Ishikawa (cell line): ENCODE results near the gene FBXW12.

Source experiments
- CEBPB ChIP-seq: IDR thresholded peaks from 2 replicates; pipeline ENCODE4 v1.6.1; 2012
- CREB1 ChIP-seq: IDR thresholded peaks from 2 replicates; pipeline ENCODE4 v1.6.1; 2012; ENCODE audit warnings: low read depth
- EGR1 ChIP-seq: IDR thresholded peaks from 2 replicates; pipeline ENCODE4 v1.6.1; 2012
- EP300 ChIP-seq: IDR thresholded peaks from 2 replicates; pipeline ENCODE4 v1.6.1; 2012; ENCODE audit warnings: borderline replicate concordance
- NFIC ChIP-seq: IDR thresholded peaks from 2 replicates; pipeline ENCODE4 v1.6.1; 2012
- RAD21 ChIP-seq: IDR thresholded peaks from 2 replicates; pipeline ENCODE4 v1.6.1; 2012; ENCODE audit warnings: low read depth
- TAF1 ChIP-seq: IDR thresholded peaks from 2 replicates; pipeline ENCODE4 v1.6.1; 2012; ENCODE audit warnings: low read depth, mild to moderate bottlenecking
- YY1 ChIP-seq: IDR thresholded peaks from 2 replicates; pipeline ENCODE4 v1.6.1; 2012; ENCODE audit warnings: low read depth
- TF ChIP-seq, protein P1 (sequence below): IDR thresholded peaks from 2 replicates; pipeline ENCODE4 v1.6.1; 2012

DNA sequence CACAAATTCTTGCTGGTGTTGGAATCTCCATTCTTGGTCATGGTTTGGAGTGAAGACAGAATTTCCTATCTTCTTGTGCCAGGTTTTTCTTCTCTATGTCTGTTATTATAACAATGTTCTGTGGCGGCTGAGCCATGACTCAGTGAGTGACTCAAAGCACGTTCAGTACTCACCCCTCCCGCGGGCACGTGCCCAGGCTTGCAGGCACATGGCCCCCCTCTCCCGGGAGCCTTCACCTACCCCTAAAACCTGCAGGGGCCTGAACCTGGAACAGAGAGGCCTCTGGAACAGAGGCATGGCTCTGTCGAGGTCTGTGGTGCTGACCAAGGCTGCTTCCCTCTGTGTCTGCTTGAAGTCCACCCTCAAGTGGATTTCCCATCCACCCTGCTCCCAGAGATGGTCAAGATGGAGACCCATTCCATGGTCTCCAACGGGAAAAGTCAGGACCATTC lies 30.3 kb downstream of the FBXW12 start:
- TF ChIP-seq CREB1, result no peak
- TF ChIP-seq NFIC, result 0 out of 2 replicates have a peak, but pooled peaks have one; percentile 17
- TF ChIP-seq RAD21, result no peak
- no peak for TF ChIP-seq YY1
- TF ChIP-seq EP300, result no peak
- TF ChIP-seq, protein P1, sequence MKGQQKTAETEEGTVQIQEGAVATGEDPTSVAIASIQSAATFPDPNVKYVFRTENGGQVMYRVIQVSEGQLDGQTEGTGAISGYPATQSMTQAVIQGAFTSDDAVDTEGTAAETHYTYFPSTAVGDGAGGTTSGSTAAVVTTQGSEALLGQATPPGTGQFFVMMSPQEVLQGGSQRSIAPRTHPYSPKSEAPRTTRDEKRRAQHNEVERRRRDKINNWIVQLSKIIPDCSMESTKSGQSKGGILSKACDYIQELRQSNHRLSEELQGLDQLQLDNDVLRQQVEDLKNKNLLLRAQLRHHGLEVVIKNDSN, result peak; percentile 62
- no peak for TF ChIP-seq TAF1
- TF ChIP-seq EGR1, result no peak
- TF ChIP-seq CEBPB, result no peak
